ENCODE results near the gene IKZF2.
A peak's percentile ranks its signal among the peaks of the same experiment; 100 is the strongest.

IKZF2 gene

GRCh38 chr2:213151437-213152064 is at the start of gene IKZF2:
IKZF2 (minus strand) TSS chr2:213151612; CDS start chr2:213148629, 2,983 bp downstream.
- peak; percentile 77 for DNase-seq (ENCODE audit: low read depth)

- DNase-seq (ENCODE audit: low read depth): no peak
Observed at GRCh38 chr2:213199871-213200270, 48.5 kb upstream of the IKZF2 start.

- DNase-seq (ENCODE audit: low read depth): no peak
Observed at GRCh38 chr2:213189001-213189899, 37.8 kb upstream of the IKZF2 start.

GRCh38 chr2:213188533-213188867 is 37.1 kb upstream of the IKZF2 start:
- no peak for DNase-seq (ENCODE audit: low read depth)

- DNase-seq (ENCODE audit: low read depth): no peak
Observed at GRCh38 chr2:213187833-213188532, 36.6 kb upstream of the IKZF2 start.

GRCh38 chr2:213187386-213187785 is 36.0 kb upstream of the IKZF2 start:
- no peak for DNase-seq (ENCODE audit: low read depth)

GRCh38 chr2:213185147-213185822 is 33.9 kb upstream of the IKZF2 start:
- no peak for DNase-seq (ENCODE audit: low read depth)

GRCh38 chr2:213181712-213182111 is 30.3 kb upstream of the IKZF2 start:
- DNase-seq (ENCODE audit: low read depth): no peak

- no peak for DNase-seq (ENCODE audit: low read depth)
Observed at GRCh38 chr2:213177679-213178078, 26.3 kb upstream of the IKZF2 start.

GRCh38 chr2:213175673-213176247 is 24.3 kb upstream of the IKZF2 start:
- no peak for DNase-seq (ENCODE audit: low read depth)

GRCh38 chr2:213172641-213173040 is 21.2 kb upstream of the IKZF2 start:
- DNase-seq (ENCODE audit: low read depth): no peak

- DNase-seq (ENCODE audit: low read depth): no peak
Observed at GRCh38 chr2:213171147-213171546, 19.7 kb upstream of the IKZF2 start.

- no peak for DNase-seq (ENCODE audit: low read depth)
Observed at GRCh38 chr2:213167271-213167930, 16.0 kb upstream of the IKZF2 start.

- no peak for DNase-seq (ENCODE audit: low read depth)
Observed at GRCh38 chr2:213166109-213166508, 14.7 kb upstream of the IKZF2 start.

- DNase-seq (ENCODE audit: low read depth): no peak
Observed at GRCh38 chr2:213164263-213164662, 12.9 kb upstream of the IKZF2 start.

- no peak for DNase-seq (ENCODE audit: low read depth)
Observed at GRCh38 chr2:213162516-213163118, 11.2 kb upstream of the IKZF2 start.

GRCh38 chr2:213161759-213162515 is 10.5 kb upstream of the IKZF2 start:
- DNase-seq (ENCODE audit: low read depth): no peak

GRCh38 chr2:213159768-213160167 is 8.4 kb upstream of the IKZF2 start:
- no peak for DNase-seq (ENCODE audit: low read depth)

- DNase-seq (ENCODE audit: low read depth): no peak
Observed at GRCh38 chr2:213157242-213157641, 5.8 kb upstream of the IKZF2 start.

- no peak for DNase-seq (ENCODE audit: low read depth)
Observed at GRCh38 chr2:213156717-213157116, 5.3 kb upstream of the IKZF2 start.
